Fibroblast of pulmonary artery (primary cell): ENCODE results near the gene CRCP.
A peak's percentile ranks its signal among the peaks of the same experiment; 100 is the strongest.
"Not testable (repeated sequence)": the region's sequence is repeated elsewhere in the genome, so short reads cannot be mapped to it uniquely, and the experiment has no call there.

Experiments
- DNase-seq: peaks from one replicate; pipeline ENCODE4 v3.0.0-alpha.2; 2010; ENCODE audit warnings: low read depth
- H3K4me3 ChIP-seq: replicated peaks from 2 replicates; pipeline ENCODE4 v1.5.1; 2011; ENCODE audit warnings: low read depth, mild to moderate bottlenecking, control low read depth, low read length, moderate library complexity
- CTCF ChIP-seq: IDR thresholded peaks from 2 replicates; pipeline ENCODE4 v1.5.1; 2011; ENCODE audit warnings: mild to moderate bottlenecking, control low read depth, low read length, inconsistent platforms; ENCODE audit errors: missing control alignments

CRCP gene

GRCh38 chr7:66118603-66119002, 4.0 kb downstream of the CRCP start:
- H3K4me3 ChIP-seq: no peak overlapping the region
- no peak for DNase-seq
- TF ChIP-seq CTCF: no peak

- no peak overlapping the region for H3K4me3 ChIP-seq
- no peak for TF ChIP-seq CTCF
- DNase-seq: no peak
Observed at GRCh38 chr7:66119245-66119850, 4.7 kb downstream of the CRCP start.

- no peak for TF ChIP-seq CTCF
- H3K4me3 ChIP-seq: no peak overlapping the region
- no peak for DNase-seq
Observed at GRCh38 chr7:66123175-66123528, 8.5 kb downstream of the CRCP start.

- DNase-seq, H3K4me3 ChIP-seq: not testable (repeated sequence)
Observed at GRCh38 chr7:66124569-66124861, 9.9 kb downstream of the CRCP start.

GRCh38 chr7:66125052-66125694, 10.5 kb downstream of the CRCP start:
- no peak for DNase-seq
- H3K4me3 ChIP-seq: no peak overlapping the region
- TF ChIP-seq CTCF: no peak

GRCh38 chr7:66125781-66126352, 11.2 kb downstream of the CRCP start:
- DNase-seq, H3K4me3 ChIP-seq: not testable (repeated sequence)

GRCh38 chr7:66127172-66127571, 12.5 kb downstream of the CRCP start:
- DNase-seq, H3K4me3 ChIP-seq: not testable (repeated sequence)

- DNase-seq: peak; percentile 21
Observed at GRCh38 chr7:66138994-66139752, 24.5 kb downstream of the CRCP start.

More at GRCh38 chr7:66138994-66139752, 24.5 kb downstream of the CRCP start:
- TF ChIP-seq CTCF: no peak
- H3K4me3 ChIP-seq: no peak overlapping the region
